ENCODE data around the gene TRIM59.

- no peak for TF ChIP-seq CTCF (IDR thresholded peaks at IDR 0.05 in 8 of 11, conservative IDR thresholded peaks at IDR 0.05 in 3 of 11)
- TF ChIP-seq POLR2AphosphoS5 (IDR thresholded peaks at IDR 0.05), result no peak
Observed at GRCh38 chr3:160454995-160455394, 5.4 kb upstream of the TRIM59 start.
